A375 (cell line): ENCODE measurements around the gene HEPACAM2. TPM values are rescaled to one million over a fixed set of nuclear protein-coding genes. Genes with fewer than 3 reads are reported as not detected.

Experiments
- total RNA-seq: library from RNA; depleted of rRNA; stranded (reverse); fragments of >200 nt; shearing (Covaris generic); gene quantifications from 2 replicates; pipeline ENCODE4 v1.2.3, GENCODE V29; 2014; rRNA removed

The HEPACAM2 gene
- total RNA-seq: not detected in 2 replicates

GRCh38 chr7:93226310-93226709, at the start of gene HEPACAM2:
TSS of gene HEPACAM2 (minus strand) at chr7:93226469.

GRCh38 chr7:93231799-93232672, 5.8 kb upstream of the HEPACAM2 start, which contains the start of gene VPS50:
TSS of gene VPS50 (plus strand) at chr7:93232366. CDS start at chr7:93232468, 102 bp downstream.

GRCh38 chr7:93148144-93148543, 78.1 kb downstream of the HEPACAM2 start, which contains the start of gene SAMD9L:
TSS of gene SAMD9L (minus strand) at chr7:93148385. CDS start at chr7:93135971, 12,414 bp downstream.

Other genes with a start within 250 kb of the HEPACAM2 start
- gene SAMD9, start 108.5 kb downstream of the HEPACAM2 start, total RNA-seq: 5.9 and 8.9 TPM in 2 replicates
- 5.5 and 8.3 TPM in 2 replicates for gene SAMD9L, start 78.1 kb downstream of the HEPACAM2 start, total RNA-seq
- gene VPS50, start 5.9 kb upstream of the HEPACAM2 start, total RNA-seq: 12.6 and 15.3 TPM in 2 replicates